Measurements from ENCODE around the gene POU5F1. TPM values are rescaled to one million over a fixed set of nuclear protein-coding genes. Genes with fewer than 3 reads are reported as not detected.
A peak's percentile ranks its signal among the peaks of the same experiment; 100 is the strongest.
"Not testable (repeated sequence)": the region's sequence is repeated elsewhere in the genome, so short reads cannot be mapped to it uniquely, and the experiment has no call there.

Gene POU5F1
- total RNA-seq, 1 donor from 2014 or later = 0.53 TPM

- no peaks in the 10 kb centered on the region for H3K27me3 ChIP-seq (ENCODE audit: control insufficient read depth, insufficient read depth, low read length)
- H3K36me3 ChIP-seq (ENCODE audit: control insufficient read depth, insufficient read depth, low read length) = no peaks in the 10 kb centered on the region
- H3K4me3 ChIP-seq (ENCODE audit: low read depth, low read length) = no peak overlapping the region
- no peak for DNase-seq (ENCODE audit: low read depth)
- TF ChIP-seq CTCF (IDR thresholded peaks at IDR 0.05; ENCODE audit: insufficient read depth, low read length, severe bottlenecking) = no peak
- no peak for FAIRE-seq
Observed at GRCh38 chr6:31193206-31193605, 22.7 kb upstream of the POU5F1 start.

GRCh38 chr6:31192431-31193105, 22.1 kb upstream of the POU5F1 start:
- peak; percentile 62 for TF ChIP-seq CTCF (IDR thresholded peaks at IDR 0.05; ENCODE audit: insufficient read depth, low read length, severe bottlenecking)
- not testable (repeated sequence) for FAIRE-seq; H3K27me3 ChIP-seq (ENCODE audit: control insufficient read depth, insufficient read depth, low read length); H3K36me3 ChIP-seq (ENCODE audit: control insufficient read depth, insufficient read depth, low read length); H3K4me3 ChIP-seq (ENCODE audit: low read depth, low read length)
- peak; percentile 61 for DNase-seq (ENCODE audit: low read depth)

- no peak for FAIRE-seq
- H3K27me3 ChIP-seq (ENCODE audit: control insufficient read depth, insufficient read depth, low read length) = no peaks in the 10 kb centered on the region
- no peak for DNase-seq (ENCODE audit: low read depth)
- TF ChIP-seq CTCF (IDR thresholded peaks at IDR 0.05; ENCODE audit: insufficient read depth, low read length, severe bottlenecking) = no peak
- no peaks in the 10 kb centered on the region for H3K36me3 ChIP-seq (ENCODE audit: control insufficient read depth, insufficient read depth, low read length)
- no peak overlapping the region for H3K4me3 ChIP-seq (ENCODE audit: low read depth, low read length)
Observed at GRCh38 chr6:31190488-31190887, 20.0 kb upstream of the POU5F1 start.

- H3K36me3 ChIP-seq (ENCODE audit: control insufficient read depth, insufficient read depth, low read length); H3K27me3 ChIP-seq (ENCODE audit: control insufficient read depth, insufficient read depth, low read length); DNase-seq (ENCODE audit: low read depth); H3K4me3 ChIP-seq (ENCODE audit: low read depth, low read length); FAIRE-seq: not testable (repeated sequence)
Observed at GRCh38 chr6:31189223-31189622, 18.7 kb upstream of the POU5F1 start.

- Histone ChIP-seq H3K4me3 (ENCODE audit: low read depth, low read length) (no peak overlapping the region), H3K36me3 (ENCODE audit: control insufficient read depth, insufficient read depth, low read length) (no peaks in the 10 kb centered on the region), H3K27me3 (ENCODE audit: control insufficient read depth, insufficient read depth, low read length) (no peaks in the 10 kb centered on the region)
- DNase-seq (ENCODE audit: low read depth) (peak; percentile 57), FAIRE-seq (no peak)
- TF ChIP-seq CTCF (IDR thresholded peaks at IDR 0.05; ENCODE audit: insufficient read depth, low read length, severe bottlenecking) = no peak
Observed at GRCh38 chr6:31187780-31188194, 17.3 kb upstream of the POU5F1 start.

- no peak for FAIRE-seq
- TF ChIP-seq CTCF (IDR thresholded peaks at IDR 0.05; ENCODE audit: insufficient read depth, low read length, severe bottlenecking) = no peak
- no peaks in the 10 kb centered on the region for H3K36me3 ChIP-seq (ENCODE audit: control insufficient read depth, insufficient read depth, low read length)
- no peaks in the 10 kb centered on the region for H3K27me3 ChIP-seq (ENCODE audit: control insufficient read depth, insufficient read depth, low read length)
- H3K4me3 ChIP-seq (ENCODE audit: low read depth, low read length) = peak overlapping the region; percentile 34
- DNase-seq (ENCODE audit: low read depth) = peak; percentile 72
Observed at GRCh38 chr6:31186052-31186734, 15.7 kb upstream of the POU5F1 start.

- H3K4me3 ChIP-seq (ENCODE audit: low read depth, low read length) = peak overlapping the region; percentile 34
- FAIRE-seq; H3K36me3 ChIP-seq (ENCODE audit: control insufficient read depth, insufficient read depth, low read length); H3K27me3 ChIP-seq (ENCODE audit: control insufficient read depth, insufficient read depth, low read length); DNase-seq (ENCODE audit: low read depth): not testable (repeated sequence)
Observed at GRCh38 chr6:31185695-31186051, 15.2 kb upstream of the POU5F1 start.

- not testable (repeated sequence) for H3K27me3 ChIP-seq (ENCODE audit: control insufficient read depth, insufficient read depth, low read length); FAIRE-seq; H3K4me3 ChIP-seq (ENCODE audit: low read depth, low read length)
Observed at GRCh38 chr6:31183859-31184258, 13.4 kb upstream of the POU5F1 start.

GRCh38 chr6:31183287-31183686, 12.8 kb upstream of the POU5F1 start:
- H3K4me3 ChIP-seq (ENCODE audit: low read depth, low read length); H3K27me3 ChIP-seq (ENCODE audit: control insufficient read depth, insufficient read depth, low read length); FAIRE-seq: not testable (repeated sequence)

More at GRCh38 chr6:31183859-31184258, 13.4 kb upstream of the POU5F1 start:
- not testable (repeated sequence) for DNase-seq (ENCODE audit: low read depth); H3K36me3 ChIP-seq (ENCODE audit: control insufficient read depth, insufficient read depth, low read length)

More at GRCh38 chr6:31183287-31183686, 12.8 kb upstream of the POU5F1 start:
- not testable (repeated sequence) for H3K36me3 ChIP-seq (ENCODE audit: control insufficient read depth, insufficient read depth, low read length); DNase-seq (ENCODE audit: low read depth)
